ENCODE measurements around the gene KANK2. TPM values are rescaled to one million over a fixed set of nuclear protein-coding genes. Genes with fewer than 3 reads are reported as not detected.

The KANK2 gene
- total RNA-seq, 4 donors from 2014 or later = 326 to 762 (median 535) TPM

GRCh38 chr19:11225815-11226214, 28.5 kb upstream of the KANK2 start:
- no peaks in the 10 kb centered on the region for H3K27me3 ChIP-seq
- no peak overlapping the region for H3K4me3 ChIP-seq
- intact Hi-C loops (cut with DNase I; ENCODE audit: low total_unique reads) = no loop called here
- TF ChIP-seq CTCF (IDR thresholded peaks at IDR 0.05) (no peak), POLR2A (IDR thresholded peaks at IDR 0.05) (no peak)
- H3K9me3 ChIP-seq = no peaks in the 10 kb centered on the region
- H3K27ac ChIP-seq = no peak overlapping the region
- no peak for DNase-seq
- H3K4me1 ChIP-seq = no peaks in the 10 kb centered on the region
- H3K36me3 ChIP-seq = no peaks in the 10 kb centered on the region

- H3K27me3 ChIP-seq = no peaks in the 10 kb centered on the region
- no peak overlapping the region for H3K27ac ChIP-seq
- H3K4me1 ChIP-seq = no peaks in the 10 kb centered on the region
- intact Hi-C loops (cut with DNase I; ENCODE audit: low total_unique reads) = no loop called here
- no peak for TF ChIP-seq POLR2A (IDR thresholded peaks at IDR 0.05)
- no peak for TF ChIP-seq CTCF (IDR thresholded peaks at IDR 0.05)
- H3K36me3 ChIP-seq = no peaks in the 10 kb centered on the region
- no peaks in the 10 kb centered on the region for H3K9me3 ChIP-seq
- no peak for DNase-seq
- H3K4me3 ChIP-seq = no peak overlapping the region
These were observed 27.8 kb upstream of the KANK2 start for GRCh38 chr19:11225172-11225571.

GRCh38 chr19:11224429-11224828, 27.1 kb upstream of the KANK2 start:
- no peaks in the 10 kb centered on the region for H3K36me3 ChIP-seq
- TF ChIP-seq CTCF (IDR thresholded peaks at IDR 0.05) = no peak
- TF ChIP-seq POLR2A (IDR thresholded peaks at IDR 0.05) = no peak
- no peaks in the 10 kb centered on the region for H3K4me1 ChIP-seq
- DNase-seq = no peak
- H3K27ac ChIP-seq = no peak overlapping the region
- intact Hi-C loops (cut with DNase I; ENCODE audit: low total_unique reads) = no loop called here
- H3K9me3 ChIP-seq = no peaks in the 10 kb centered on the region
- H3K4me3 ChIP-seq = no peak overlapping the region
- no peaks in the 10 kb centered on the region for H3K27me3 ChIP-seq

GRCh38 chr19:11223200-11223599, 25.9 kb upstream of the KANK2 start:
- no peaks in the 10 kb centered on the region for H3K4me1 ChIP-seq
- no peaks in the 10 kb centered on the region for H3K36me3 ChIP-seq
- no peak overlapping the region for H3K4me3 ChIP-seq

GRCh38 chr19:11221082-11221598, 23.8 kb upstream of the KANK2 start:
- TF ChIP-seq POLR2A (IDR thresholded peaks at IDR 0.05) = no peak
- no peak for TF ChIP-seq CTCF (IDR thresholded peaks at IDR 0.05)
- Histone ChIP-seq H3K4me1 (no peaks in the 10 kb centered on the region), H3K27ac (no peak overlapping the region), H3K4me3 (no peak overlapping the region), H3K36me3 (no peaks in the 10 kb centered on the region), H3K27me3 (no peaks in the 10 kb centered on the region), H3K9me3 (no peaks in the 10 kb centered on the region)
- intact Hi-C loops (cut with DNase I; ENCODE audit: low total_unique reads) = no loop called here
- no peak for DNase-seq

More at GRCh38 chr19:11223200-11223599, 25.9 kb upstream of the KANK2 start:
- intact Hi-C loops (cut with DNase I; ENCODE audit: low total_unique reads) = no loop called here
- Histone ChIP-seq H3K9me3 (no peaks in the 10 kb centered on the region), H3K27ac (no peak overlapping the region), H3K27me3 (no peaks in the 10 kb centered on the region)
- DNase-seq = no peak
- no peak for TF ChIP-seq POLR2A (IDR thresholded peaks at IDR 0.05)
- TF ChIP-seq CTCF (IDR thresholded peaks at IDR 0.05) = no peak

Measured in uterus (tissue), 4 donors.